ENCODE results near the gene BAHD1. TPM values are rescaled to one million over a fixed set of nuclear protein-coding genes. Genes with fewer than 3 reads are reported as not detected.
A peak's percentile ranks its signal among the peaks of the same experiment; 100 is the strongest.

BAHD1 gene
- total RNA-seq, 1 experiment from 2014 or later = 11.4 TPM

DNA sequence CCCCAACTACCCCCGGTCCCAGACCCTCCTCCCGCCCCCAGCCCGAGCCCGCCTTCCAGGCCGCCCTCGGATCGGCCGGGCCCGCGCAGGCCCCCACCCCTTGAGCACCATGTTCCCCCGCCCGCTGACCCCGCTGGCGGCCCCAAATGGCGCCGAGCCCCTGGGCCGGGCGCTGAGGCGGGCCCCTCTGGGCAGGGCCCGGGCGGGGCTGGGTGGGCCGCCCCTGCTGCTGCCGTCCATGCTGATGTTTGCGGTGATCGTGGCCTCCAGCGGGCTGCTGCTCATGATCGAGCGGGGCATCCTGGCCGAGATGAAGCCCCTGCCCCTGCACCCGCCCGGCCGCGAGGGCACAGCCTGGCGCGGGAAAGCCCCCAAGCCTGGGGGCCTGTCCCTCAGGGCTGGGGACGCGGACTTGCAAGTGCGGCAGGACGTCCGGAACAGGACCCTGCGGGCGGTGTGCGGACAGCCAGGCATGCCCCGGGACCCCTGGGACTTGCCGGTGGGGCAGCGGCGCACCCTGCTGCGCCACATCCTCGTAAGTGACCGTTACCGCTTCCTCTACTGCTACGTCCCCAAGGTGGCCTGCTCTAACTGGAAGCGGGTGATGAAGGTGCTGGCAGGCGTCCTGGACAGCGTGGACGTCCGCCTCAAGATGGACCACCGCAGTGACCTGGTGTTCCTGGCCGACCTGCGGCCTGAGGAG, 30.5 kb downstream of the BAHD1 start:
- Histone ChIP-seq H3K36me3 (peaks cover 25% of the 10 kb centered on the region), H3K27ac (peak overlapping the region; percentile 74), H3K4me1 (replicated peaks) (peaks cover 37% of the 10 kb centered on the region), H3K27me3 (replicated peaks) (no peaks in the 10 kb centered on the region), H3K4me3 (peak overlapping the region; percentile 73), H3K9me3 (replicated peaks) (no peaks in the 10 kb centered on the region)
- peak; percentile 53 to 55 for DNase-seq (ENCODE audit: low read depth in 1 of 2, low spot score in 2 of 2)

DNA sequence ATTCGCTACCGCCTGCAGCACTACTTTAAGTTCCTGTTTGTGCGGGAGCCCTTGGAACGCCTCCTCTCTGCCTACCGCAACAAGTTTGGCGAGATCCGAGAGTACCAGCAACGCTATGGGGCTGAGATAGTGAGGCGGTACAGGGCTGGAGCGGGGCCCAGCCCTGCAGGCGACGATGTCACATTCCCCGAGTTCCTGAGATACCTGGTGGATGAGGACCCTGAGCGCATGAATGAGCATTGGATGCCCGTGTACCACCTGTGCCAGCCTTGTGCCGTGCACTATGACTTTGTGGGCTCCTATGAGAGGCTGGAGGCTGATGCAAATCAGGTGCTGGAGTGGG, 31.0 kb downstream of the BAHD1 start:
- no peaks in the 10 kb centered on the region for H3K9me3 ChIP-seq (replicated peaks)
- no peak for DNase-seq (ENCODE audit: low read depth in 1 of 2, low spot score in 2 of 2)
- peaks cover 32% of the 10 kb centered on the region for H3K4me1 ChIP-seq (replicated peaks)
- no peaks in the 10 kb centered on the region for H3K27me3 ChIP-seq (replicated peaks)
- H3K27ac ChIP-seq = peak overlapping the region; percentile 74; the same call in 1 of the 2 replicates
- H3K4me3 ChIP-seq = peak overlapping the region; percentile 73
- H3K36me3 ChIP-seq = peaks cover 20% of the 10 kb centered on the region

DNA sequence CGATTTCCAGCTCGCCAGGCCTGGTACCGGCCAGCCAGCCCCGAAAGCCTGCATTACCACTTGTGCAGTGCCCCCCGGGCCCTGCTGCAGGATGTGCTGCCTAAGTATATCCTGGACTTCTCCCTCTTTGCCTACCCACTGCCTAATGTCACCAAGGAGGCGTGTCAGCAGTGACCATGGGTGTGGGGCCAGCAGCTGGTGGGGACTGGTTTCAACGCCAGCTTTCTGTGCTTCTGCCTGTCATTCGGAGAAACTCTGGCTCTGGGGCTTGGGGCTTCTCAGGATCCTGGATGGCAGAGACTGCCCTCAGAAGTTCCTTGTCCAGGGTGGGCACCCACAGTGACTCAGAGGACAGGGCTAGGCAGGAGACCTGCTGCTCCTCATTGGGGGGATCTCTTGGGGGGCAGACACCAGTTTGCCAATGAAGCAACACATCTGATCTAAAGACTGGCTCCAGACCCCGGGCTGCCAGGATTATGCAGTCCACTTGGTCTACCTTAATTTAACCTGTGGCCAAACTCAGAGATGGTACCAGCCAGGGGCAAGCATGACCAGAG, 31.5 kb downstream of the BAHD1 start:
- H3K4me1 ChIP-seq (replicated peaks) = peaks cover 28% of the 10 kb centered on the region

DNA sequence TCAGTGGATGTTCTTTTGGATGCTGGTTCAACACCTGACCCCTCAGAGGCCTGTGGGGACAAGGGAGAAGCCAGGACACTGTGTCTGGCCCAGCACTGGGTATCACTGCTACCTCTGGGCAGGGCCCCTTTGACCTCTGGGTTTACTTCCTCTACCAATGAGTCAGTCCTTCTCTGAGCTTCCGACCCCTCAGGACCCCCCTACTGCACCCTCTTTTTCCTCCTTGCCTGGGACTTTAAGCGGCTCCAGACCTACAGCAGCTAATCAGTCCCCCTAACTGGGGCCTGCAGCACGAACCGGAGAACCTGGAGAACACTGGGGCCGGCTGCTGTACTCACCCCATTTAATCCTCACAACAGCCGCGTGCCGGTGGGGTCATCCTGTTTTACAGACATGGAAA, 33.8 kb downstream of the BAHD1 start:
- Histone ChIP-seq H3K36me3 (peaks cover 15% of the 10 kb centered on the region; the same call in 1 of the 2 replicates), H3K4me1 (replicated peaks) (peaks cover 28% of the 10 kb centered on the region), H3K4me3 (no peak overlapping the region), H3K9me3 (replicated peaks) (no peaks in the 10 kb centered on the region), H3K27ac (no peak overlapping the region), H3K27me3 (replicated peaks) (no peaks in the 10 kb centered on the region; the same call in 1 of the 2 replicates)
- no peak for DNase-seq (ENCODE audit: low read depth in 1 of 2, low spot score in 2 of 2)

More for the DNA sequence above, 31.5 kb downstream of the BAHD1 start:
- Histone ChIP-seq H3K27ac (no peak overlapping the region), H3K9me3 (replicated peaks) (no peaks in the 10 kb centered on the region), H3K36me3 (peaks cover 16% of the 10 kb centered on the region), H3K4me3 (peak overlapping the region; percentile 73), H3K27me3 (replicated peaks) (no peaks in the 10 kb centered on the region)
- no peak for DNase-seq (ENCODE audit: low read depth in 1 of 2, low spot score in 2 of 2)

DNA sequence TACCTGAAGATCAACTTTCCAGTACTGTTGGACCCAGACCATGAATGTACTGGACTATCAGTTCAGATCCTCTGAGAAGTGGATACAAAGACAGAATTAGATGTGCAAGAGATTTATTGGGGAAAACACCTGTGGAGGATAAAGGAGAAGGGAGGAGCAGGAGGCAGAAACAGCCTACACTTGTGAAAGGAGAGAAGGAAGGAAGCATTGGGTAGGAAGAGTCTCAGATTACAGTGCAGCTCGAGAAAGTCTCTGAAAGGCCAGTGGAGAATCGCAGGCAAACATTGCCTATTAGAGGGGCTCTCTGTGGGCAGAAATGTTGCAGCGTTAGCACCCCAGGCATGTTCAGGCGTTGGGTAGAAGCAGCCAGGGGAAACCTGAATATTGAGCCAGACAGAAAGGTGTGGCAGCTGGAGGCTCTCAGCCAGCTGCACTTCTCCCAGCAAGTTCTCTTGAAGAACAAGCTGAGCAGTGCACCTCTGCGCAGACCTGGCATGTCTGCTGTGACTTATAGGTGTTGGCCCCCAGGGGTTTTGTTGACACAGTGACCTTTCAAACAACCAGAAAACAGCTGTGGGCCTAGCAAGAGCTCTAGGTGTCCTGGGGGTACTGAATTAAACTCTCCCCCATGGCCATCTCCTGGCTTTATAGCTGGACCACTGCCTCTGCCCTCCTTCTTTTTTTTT, 37.0 kb downstream of the BAHD1 start:
- no peaks in the 10 kb centered on the region for H3K9me3 ChIP-seq (replicated peaks)
- peaks cover 1% of the 10 kb centered on the region; the same call in 1 of the 2 replicates for H3K4me1 ChIP-seq (replicated peaks)
- peaks cover 5% of the 10 kb centered on the region; the same call in 1 of the 2 replicates for H3K27me3 ChIP-seq (replicated peaks)
- H3K4me3 ChIP-seq = no peak overlapping the region
- no peak for DNase-seq (ENCODE audit: low read depth in 1 of 2, low spot score in 2 of 2)
- no peak overlapping the region for H3K27ac ChIP-seq
- H3K36me3 ChIP-seq = no peaks in the 10 kb centered on the region

DNA sequence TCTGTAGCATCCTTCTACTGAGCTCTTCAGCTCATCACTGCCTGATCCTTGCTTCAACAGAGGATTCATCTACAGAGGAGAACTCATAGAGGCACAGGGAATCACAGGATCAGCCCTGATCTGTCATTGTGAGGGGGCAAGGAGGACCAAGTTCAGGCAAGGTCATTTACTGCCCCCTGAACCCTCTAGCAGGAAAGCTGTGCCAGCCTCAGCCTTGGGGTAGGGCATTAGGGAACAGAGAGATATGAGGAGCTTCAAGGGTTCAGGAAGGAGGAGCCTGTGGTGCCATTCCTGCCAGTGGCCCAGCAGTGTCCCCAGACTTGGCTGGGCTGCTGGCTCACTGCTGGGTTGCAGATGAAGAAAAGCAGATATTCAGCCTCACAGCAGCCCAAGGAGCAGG, 38.3 kb downstream of the BAHD1 start:
- Histone ChIP-seq H3K27me3 (replicated peaks) (peaks cover 5% of the 10 kb centered on the region; the same call in 1 of the 2 replicates), H3K9me3 (replicated peaks) (no peaks in the 10 kb centered on the region), H3K27ac (no peak overlapping the region), H3K4me3 (no peak overlapping the region), H3K4me1 (replicated peaks) (no peaks in the 10 kb centered on the region), H3K36me3 (no peaks in the 10 kb centered on the region)
- DNase-seq (ENCODE audit: low read depth in 1 of 2, low spot score in 2 of 2) = no peak

DNA sequence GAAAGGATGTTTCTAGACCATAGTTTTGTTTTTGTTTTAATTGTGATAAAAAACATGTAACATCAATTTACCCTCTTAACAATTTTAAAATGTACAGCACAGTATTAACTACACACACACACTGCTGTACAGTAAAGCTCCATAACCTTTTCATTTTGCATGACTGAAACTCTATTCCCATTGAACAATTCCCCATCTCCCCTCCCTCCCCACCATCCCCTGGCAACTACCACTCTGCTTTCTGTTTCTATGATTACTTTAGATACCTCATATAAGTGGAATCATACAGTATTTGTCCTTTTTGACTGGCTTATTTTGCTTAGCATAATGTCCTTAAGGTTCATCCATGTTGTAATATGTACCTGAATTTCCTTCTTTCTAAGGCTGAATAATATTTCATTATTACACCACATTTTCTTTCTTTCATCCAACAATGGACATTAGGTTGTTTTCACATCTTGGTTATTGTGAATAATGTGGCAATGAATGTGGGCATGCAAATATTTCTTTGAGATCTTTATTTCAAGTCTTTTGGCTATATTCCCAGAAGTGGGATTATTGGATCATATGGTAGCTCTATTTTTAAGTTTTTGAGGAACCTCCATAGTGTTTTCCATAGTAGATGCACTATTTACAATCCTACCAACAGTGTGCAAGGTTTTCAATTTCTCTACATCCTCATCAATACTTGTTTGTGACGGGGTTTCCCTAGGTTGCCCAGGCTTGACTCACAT, 40.8 kb downstream of the BAHD1 start:
- Histone ChIP-seq H3K4me3 (no peak overlapping the region), H3K27me3 (replicated peaks) (peaks cover 5% of the 10 kb centered on the region; the same call in 1 of the 2 replicates), H3K36me3 (no peaks in the 10 kb centered on the region), H3K27ac (no peak overlapping the region), H3K9me3 (replicated peaks) (no peaks in the 10 kb centered on the region), H3K4me1 (replicated peaks) (no peaks in the 10 kb centered on the region)
- no peak for DNase-seq (ENCODE audit: low read depth in 1 of 2, low spot score in 2 of 2)

DNA sequence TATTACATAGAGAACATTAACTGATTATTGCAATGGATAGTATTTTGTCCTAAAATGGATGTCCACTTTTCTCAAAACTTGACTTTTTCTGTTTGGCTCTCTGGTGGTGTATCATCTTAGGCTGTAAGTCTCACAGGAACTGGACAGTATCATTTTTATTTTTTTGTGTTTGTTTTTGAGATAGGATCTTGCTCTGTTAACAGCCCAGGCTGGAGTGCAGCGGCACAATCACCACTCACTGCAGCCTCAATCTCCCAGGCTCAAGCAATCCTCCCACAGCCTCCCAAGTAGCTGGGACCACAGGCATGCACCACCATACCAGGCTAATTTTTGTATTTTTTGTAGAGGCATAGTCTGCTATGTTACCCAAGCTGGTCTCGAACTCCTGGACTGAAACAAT, 43.2 kb downstream of the BAHD1 start:
- H3K4me3 ChIP-seq = no peak overlapping the region
- no peaks in the 10 kb centered on the region for H3K36me3 ChIP-seq
- DNase-seq (ENCODE audit: low read depth in 1 of 2, low spot score in 2 of 2) = no peak
- H3K9me3 ChIP-seq (replicated peaks) = no peaks in the 10 kb centered on the region
- no peak overlapping the region for H3K27ac ChIP-seq
- no peaks in the 10 kb centered on the region for H3K4me1 ChIP-seq (replicated peaks)
- H3K27me3 ChIP-seq (replicated peaks) = 0 out of 2 replicates have a peak, but pooled peaks cover 5% of the 10 kb centered on the region

DNA sequence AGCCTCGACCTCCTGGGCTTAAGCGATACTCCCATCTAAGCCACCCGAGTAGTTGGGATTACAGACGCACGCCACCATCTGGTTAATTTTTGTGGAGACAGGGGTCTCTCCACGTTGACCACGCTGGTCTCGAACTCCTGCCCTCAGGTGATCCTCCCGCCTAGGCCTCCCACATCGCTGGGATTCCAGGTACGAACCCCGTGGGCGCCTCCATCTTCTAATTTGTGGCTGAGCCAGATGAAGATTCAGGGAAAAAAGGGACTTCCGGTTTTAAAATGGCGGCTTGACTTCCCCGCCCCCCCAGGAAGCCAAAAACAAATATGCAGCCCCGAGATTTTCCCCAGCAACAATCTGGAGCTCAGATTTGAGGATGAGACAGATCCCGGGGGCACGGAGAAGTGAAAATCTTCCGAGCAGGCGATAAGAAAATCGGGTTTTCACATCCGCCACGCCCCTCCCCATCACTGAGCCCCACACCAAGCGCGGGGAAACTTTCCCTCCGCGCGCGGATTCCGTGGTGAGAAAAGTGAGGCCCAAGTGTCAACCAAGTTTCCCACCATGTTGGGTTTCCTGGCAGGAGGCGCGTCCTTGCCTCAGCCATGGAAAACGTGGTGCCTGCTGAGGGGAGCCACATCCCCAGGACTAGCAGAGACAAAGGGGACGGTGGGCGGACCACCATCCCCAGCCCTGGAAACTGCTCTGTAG, 45.5 kb downstream of the BAHD1 start:
- Histone ChIP-seq H3K9me3 (replicated peaks) (no peaks in the 10 kb centered on the region), H3K27ac (no peak overlapping the region), H3K4me3 (no peak overlapping the region), H3K27me3 (replicated peaks) (0 out of 2 replicates have a peak, but pooled peaks cover 5% of the 10 kb centered on the region), H3K36me3 (no peaks in the 10 kb centered on the region), H3K4me1 (replicated peaks) (no peaks in the 10 kb centered on the region)
- no peak for DNase-seq (ENCODE audit: low read depth in 1 of 2, low spot score in 2 of 2)

DNA sequence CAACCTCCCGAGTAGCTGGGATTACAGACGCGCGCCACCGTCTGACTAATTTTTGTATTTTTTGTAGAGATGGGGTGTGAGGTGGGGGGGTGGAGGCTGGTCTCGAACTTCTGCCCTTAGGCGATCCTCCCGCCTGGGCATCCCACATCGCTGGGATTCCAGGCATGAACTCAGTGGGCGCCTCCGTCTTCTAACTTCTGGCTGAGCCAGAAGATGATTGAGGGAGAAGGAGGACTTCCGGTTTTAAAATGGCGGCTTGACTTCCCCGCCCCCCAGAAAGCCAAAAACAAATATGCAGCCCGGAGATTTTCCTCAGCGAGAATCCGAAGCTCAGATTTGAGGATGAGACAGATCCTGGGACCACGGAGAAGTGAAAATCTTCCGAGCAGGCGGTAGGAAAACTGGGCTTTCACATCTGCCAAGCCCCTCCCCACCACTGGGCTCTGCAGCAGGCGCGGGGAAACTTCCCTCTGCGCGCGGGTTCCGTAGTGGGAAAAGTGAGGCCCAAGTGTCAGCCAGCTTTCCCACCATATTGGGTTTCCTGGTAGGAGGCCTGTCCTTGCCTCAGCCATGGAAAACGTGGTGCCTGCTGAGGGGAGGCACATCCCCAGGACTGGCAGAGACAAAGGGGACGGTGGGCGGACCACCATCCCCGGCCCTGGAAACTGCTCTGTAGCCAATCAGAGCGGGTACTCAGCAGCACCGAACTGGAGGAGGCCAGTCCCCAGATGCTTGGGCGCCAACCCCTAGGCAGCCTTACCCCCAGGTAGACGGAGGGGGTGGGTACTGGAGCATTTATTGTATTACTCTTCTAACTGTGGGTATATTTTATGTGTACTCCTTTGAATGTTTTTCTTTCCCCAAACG, 47.3 kb downstream of the BAHD1 start:
- Histone ChIP-seq H3K27me3 (replicated peaks) (no peaks in the 10 kb centered on the region), H3K4me1 (replicated peaks) (no peaks in the 10 kb centered on the region), H3K36me3 (no peaks in the 10 kb centered on the region), H3K4me3 (no peak overlapping the region), H3K27ac (no peak overlapping the region), H3K9me3 (replicated peaks) (no peaks in the 10 kb centered on the region)
- DNase-seq (ENCODE audit: low read depth in 1 of 2, low spot score in 2 of 2) = no peak

DNA sequence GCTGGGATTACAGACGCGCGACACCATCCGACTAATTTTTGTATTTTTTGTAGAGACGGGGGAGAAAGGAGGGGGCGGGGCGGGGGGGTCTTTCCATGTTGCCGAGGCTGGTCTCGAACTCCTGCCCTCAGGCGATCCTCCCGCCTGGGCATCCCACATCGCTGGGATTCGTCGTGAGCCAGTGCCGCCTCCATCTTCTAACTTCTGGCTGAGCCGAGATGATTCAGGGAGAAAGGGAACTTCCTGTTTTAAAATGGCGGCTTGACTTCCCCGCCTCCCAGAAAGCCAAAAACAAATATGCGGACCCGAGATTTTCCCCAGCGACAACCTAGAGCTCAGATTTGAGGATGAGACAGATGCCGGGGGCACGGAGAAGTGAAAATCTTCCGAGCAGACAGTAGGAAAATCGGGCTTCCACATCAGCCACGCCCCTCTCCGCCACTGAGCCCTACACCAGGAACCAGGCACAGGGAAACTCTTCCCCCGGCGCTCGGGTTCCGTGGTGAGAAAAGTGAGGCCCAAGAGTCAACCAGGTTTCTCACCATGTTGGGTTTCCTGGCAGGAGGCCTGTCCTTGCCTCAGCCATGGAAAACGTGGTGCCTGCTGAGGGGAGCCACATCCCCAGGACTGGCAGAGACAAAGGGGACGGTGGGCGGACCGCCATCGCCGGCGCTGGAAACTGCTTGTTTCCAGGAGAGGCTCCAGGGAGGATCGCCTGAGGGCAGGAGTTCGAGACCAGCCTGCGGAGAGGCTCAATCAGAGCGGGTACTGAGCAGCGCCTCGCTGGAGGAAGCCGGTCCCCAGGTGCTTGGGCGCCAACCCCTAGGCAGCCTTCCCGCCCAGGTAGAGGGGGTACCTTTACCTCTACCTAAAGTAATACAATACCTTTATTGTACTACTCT, 48.8 kb downstream of the BAHD1 start:
- DNase-seq (ENCODE audit: low read depth in 1 of 2, low spot score in 2 of 2) = no peak
- Histone ChIP-seq H3K9me3 (replicated peaks) (no peaks in the 10 kb centered on the region), H3K27me3 (replicated peaks) (no peaks in the 10 kb centered on the region; the same call in 1 of the 2 replicates), H3K4me1 (replicated peaks) (0 out of 2 replicates have a peak, but pooled peaks cover 4% of the 10 kb centered on the region), H3K36me3 (no peaks in the 10 kb centered on the region), H3K4me3 (no peak overlapping the region), H3K27ac (no peak overlapping the region)

All from SJSA1 (cell line).